ENCODE measurements around the gene CXCR1.
"Not testable (repeated sequence)": the region's sequence is repeated elsewhere in the genome, so short reads cannot be mapped to it uniquely, and the experiment has no call there.

Gene CXCR1

DNA sequence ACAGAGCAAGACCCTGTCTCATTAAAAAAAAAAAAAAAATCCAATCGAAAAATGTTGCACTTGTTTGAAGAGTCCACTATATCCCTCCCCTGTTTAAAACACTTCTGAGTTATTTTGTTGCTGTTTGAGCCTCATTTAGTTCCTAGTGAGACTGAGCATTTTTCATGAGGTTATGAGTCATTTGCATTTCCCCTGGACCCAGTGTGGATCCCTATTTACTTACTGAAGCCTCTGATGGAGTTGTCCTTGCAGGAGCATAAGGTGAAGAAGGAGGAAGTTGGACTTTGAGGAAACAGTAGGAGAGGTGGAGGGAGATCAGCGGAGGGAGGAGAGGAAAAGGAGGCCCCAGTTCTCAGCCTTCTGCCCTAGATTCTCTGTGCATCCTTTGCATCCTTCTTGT, 5.1 kb downstream of the CXCR1 start:
- no peak for DNase-seq (ENCODE audit: low read depth in 2 of 2)

DNA sequence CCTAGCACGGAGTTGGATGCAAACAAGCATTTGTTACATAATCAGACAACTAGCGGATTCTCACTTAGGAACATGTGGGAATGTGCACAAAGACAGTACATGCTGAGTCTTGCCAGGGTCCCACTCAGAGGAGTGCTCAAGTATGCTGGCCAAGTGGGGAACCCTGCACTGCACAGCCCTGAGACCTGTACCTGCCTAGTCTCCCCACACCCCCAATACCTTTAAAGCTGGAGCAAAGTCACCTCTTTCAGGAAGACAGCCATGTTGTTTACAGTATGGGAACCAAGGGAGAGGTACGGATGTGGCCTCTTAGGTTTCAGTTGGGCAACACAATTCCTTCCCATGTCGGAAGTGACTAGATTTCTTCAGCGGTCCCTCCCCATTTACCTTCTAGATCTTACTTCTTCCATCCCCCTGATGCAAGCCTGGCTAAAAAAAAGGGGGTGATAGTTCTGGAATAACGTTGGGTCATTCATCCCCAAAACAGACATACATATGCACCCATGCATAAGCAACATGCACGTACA, 10.7 kb downstream of the CXCR1 start:
- no peak for DNase-seq (ENCODE audit: low read depth in 2 of 2)

DNA sequence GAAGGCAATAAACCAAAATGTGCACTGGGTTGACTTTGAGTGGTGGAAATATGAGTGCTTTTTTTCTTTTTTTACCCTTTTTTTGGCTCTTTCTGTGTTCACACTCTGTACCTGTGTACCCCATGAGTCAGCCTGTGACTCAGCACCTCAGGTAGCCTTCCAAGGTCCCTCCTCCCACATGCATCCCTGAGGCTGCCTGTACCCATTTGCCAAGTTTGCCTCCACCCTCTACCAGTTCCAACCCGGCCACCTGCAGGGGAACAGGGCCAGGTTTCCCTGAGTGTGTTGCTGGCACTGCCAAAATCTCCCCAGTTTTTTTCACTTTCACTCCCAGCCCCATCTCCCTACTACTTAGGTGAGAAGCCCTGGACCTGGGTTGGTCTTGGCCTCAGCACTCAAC, 14.0 kb downstream of the CXCR1 start:
- DNase-seq (ENCODE audit: low read depth in 2 of 2): no peak

GRCh38 chr2:218152172-218152571, 14.6 kb downstream of the CXCR1 start:
- DNase-seq (ENCODE audit: low read depth in 2 of 2): no peak

- no peak for DNase-seq (ENCODE audit: low read depth in 2 of 2)
Measured at GRCh38 chr2:218149848-218150440, 16.8 kb downstream of the CXCR1 start.

GRCh38 chr2:218149098-218149497, 17.7 kb downstream of the CXCR1 start:
- no peak for DNase-seq (ENCODE audit: low read depth in 2 of 2)

- no peak for DNase-seq (ENCODE audit: low read depth in 2 of 2)
Measured at GRCh38 chr2:218146056-218146455, 20.7 kb downstream of the CXCR1 start.

- no peak for DNase-seq (ENCODE audit: low read depth in 2 of 2)
Measured at GRCh38 chr2:218145124-218145523, 21.6 kb downstream of the CXCR1 start.

DNA sequence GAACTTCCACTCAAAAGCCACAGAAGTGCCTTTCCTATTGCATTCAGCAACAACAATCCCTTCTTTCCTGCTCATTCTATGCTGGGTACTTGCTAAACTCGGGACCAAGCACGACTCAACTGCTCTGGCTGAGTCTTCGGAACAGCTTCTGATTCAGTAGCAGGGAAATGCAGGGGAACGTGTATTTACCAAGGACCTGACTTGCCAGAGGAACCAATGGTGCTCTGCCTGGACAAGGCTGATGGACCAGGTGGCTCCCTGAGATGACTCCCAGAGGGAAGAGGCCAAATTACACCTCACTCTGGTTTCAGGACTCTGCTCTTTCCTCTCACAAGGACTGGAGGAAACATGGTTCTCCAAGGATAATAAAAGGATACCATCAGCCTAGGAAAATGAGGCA, 28.7 kb downstream of the CXCR1 start:
- DNase-seq (ENCODE audit: low read depth in 2 of 2): no peak

DNA sequence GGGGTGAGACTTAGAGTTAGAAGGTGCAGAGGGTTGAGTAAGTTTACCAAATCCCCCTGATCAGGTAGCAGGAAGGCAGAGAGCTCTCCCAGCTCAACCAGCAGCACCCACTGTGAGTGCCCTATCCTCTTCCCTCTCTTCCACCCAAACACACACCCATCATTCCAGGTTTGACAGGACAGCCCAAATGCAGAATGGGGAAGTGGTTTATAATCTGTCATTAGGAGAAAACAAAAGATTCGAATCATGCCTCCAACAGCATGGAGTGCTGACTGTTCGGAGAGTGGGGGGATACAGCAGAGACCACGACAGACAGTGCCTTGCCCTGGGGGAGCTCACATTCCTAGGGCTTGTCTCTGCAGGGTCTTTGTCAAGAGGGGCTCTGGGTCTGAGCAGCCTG, 29.2 kb downstream of the CXCR1 start:
- no peak for DNase-seq (ENCODE audit: low read depth in 2 of 2)

- DNase-seq (ENCODE audit: low read depth in 2 of 2): no peak
Measured at GRCh38 chr2:218130822-218131221, 35.9 kb downstream of the CXCR1 start.

GRCh38 chr2:218130377-218130776, 36.4 kb downstream of the CXCR1 start:
- no peak for DNase-seq (ENCODE audit: low read depth in 2 of 2)

- no peak for DNase-seq (ENCODE audit: low read depth in 2 of 2)
Measured at GRCh38 chr2:218129458-218130135, 37.2 kb downstream of the CXCR1 start.

DNA sequence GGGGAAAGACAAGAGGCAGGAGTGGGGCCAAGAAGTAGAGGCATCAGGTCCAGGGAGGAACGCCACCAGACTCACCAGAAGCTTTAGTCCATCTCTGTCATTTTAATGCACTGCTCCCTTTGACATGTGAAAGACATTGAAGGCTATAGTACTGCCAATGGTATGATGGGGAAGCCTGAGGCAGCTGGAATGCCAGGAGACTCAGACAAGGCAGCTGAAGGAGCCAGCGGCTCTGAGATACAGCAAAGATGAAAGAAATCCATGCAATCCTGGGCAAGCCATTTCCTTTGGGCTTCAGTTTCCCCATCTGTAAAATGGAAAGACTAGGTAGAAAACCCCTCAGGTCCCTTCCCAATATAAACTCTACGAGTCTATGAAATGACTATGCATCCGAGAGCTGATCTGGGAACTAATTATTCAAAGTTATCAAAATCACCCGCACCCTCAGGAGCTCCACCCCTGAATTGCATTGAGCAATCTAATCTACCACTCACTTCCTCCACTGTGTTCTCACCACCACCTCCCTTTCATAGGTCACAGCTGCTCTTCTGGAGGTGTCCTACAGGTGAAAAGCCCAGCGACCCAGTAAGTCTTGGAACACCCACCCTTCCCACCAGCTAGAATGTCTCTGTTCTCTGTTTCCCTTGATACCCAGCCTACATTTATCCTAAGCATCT, 37.8 kb downstream of the CXCR1 start:
- no peak for DNase-seq (ENCODE audit: low read depth in 2 of 2)

DNA sequence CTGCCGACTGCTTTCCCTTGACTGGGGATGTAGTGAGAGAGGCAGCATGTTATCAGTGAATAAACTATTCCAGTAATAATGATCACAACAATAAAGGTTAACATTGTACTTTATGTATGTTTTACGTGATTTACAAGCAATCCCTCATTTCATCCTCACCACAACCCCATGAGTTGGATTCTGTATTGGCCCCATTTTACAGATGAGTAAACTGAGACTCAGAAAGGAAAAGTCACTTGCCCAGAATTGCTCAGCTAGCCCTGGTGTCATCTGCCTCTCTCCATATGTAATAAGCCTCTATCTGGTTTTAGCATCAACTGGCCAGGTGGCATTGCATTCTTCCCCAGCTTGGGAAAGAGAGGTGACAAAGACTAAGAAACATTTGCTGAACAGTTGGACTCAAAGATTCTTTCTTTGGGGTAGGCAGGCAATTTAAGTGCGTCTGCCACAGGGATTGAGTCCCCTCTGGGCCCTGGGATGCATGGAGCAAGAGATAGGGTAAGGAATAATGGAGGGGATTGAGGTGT, 38.8 kb downstream of the CXCR1 start:
- DNase-seq (ENCODE audit: low read depth in 2 of 2): no peak

DNA sequence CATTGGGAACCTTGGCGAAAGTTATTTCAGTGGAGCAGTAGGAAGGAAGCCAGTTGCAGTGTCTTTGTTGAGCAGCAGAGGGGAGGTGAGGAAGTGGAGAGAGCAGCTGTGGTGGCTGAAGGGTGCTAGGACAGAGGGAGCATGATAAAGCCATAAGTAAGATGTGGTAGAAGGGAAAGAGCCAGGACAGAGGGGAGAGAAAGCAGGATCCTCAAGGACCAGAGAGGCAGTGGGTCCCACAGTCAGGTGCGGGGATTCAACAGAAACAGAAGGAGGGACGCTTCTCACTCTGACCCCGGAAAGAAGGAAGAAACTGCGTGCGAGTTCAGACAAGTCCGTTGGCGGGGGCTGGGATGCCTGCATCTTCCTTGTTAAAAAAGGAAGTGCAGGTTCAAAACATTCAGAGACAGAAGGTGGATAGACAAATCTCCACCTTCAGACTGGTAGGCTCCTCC, 41.1 kb downstream of the CXCR1 start, which contains the start of gene CXCR2:
Gene CXCR2, plus strand, starts transcription at position 403 of the 455 bp plus-strand sequence. CDS start 8,774 bp downstream, outside the sequence.
- no peak for DNase-seq (ENCODE audit: low read depth in 2 of 2)

DNA sequence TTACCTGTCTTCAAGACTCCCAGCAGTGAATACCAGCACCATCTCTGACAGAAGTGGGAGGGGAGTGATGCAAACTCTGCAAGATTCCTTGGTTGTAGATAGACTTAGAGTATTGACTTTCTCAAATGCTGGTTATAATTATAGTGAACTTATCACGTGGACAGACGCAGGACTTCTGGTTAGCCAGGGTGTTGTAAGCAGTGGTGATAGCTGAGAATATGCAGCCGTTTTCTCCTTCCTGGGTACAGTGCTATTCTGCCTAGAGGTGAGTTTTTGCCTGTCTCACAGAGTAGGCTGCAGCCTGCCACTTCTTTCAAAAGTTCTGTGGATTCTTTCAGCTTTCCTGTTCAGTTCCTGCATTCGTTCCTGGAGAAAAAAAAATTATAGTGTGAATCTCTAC, 41.7 kb downstream of the CXCR1 start:
- no peak for DNase-seq (ENCODE audit: low read depth in 2 of 2)

- DNase-seq (ENCODE audit: low read depth in 2 of 2): no peak
Measured at GRCh38 chr2:218123986-218124385, 42.8 kb downstream of the CXCR1 start.

DNA sequence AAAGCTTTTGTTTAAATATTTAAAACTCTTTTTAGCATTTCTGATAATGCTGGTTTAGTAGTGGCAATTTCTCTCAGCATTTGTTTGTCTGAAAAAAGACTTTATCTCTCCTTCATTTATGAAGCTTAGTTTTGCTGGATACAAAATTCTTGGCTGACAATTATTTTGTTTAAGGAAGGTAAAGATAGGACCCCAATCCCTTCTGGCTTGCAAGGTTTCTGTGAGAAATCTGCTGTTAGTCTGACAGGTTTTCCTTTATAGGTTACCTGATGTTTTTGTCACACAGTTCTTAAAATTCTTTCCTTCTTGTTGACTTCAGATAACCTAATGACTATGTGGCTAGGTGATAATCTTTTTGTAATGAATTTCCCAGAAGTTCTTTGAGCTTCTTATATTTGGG, 44.5 kb downstream of the CXCR1 start:
- not testable (repeated sequence) for DNase-seq (ENCODE audit: low read depth in 2 of 2)

- not testable (repeated sequence) for DNase-seq (ENCODE audit: low read depth in 2 of 2)
Measured at GRCh38 chr2:218121789-218122188, 45.0 kb downstream of the CXCR1 start.
